Neural cell (in vitro differentiated cells): ENCODE data around the gene ABCA1. TPM values are rescaled to one million over a fixed set of nuclear protein-coding genes. Genes with fewer than 3 reads are reported as not detected.

ENCODE experiments used
- H2AFZ ChIP-seq: fragments of 200-600, 300-800 bp; sonication (generic), shearing (Covaris generic); 2 replicates; pipeline ENCODE4 v1.6.0; 2014; ENCODE audit warnings: low read depth, mild to moderate bottlenecking, antibody characterized with exemption, low read length, moderate library complexity
- H3F3A ChIP-seq: fragments of 200-600 bp; shearing (Covaris generic); 2 replicates; pipeline ENCODE4 v1.6.1; 2016; ENCODE audit warnings: mild to moderate bottlenecking, moderate library complexity, mixed read lengths, antibody characterized with exemption, low read length; ENCODE audit not compliant: insufficient read depth, poor library complexity, severe bottlenecking
- H3K27ac ChIP-seq: fragments of 200-600, 300-800 bp; sonication (generic), shearing (Covaris generic); 2 replicates; pipeline ENCODE4 v1.5.1; 2014; ENCODE audit warnings: mild to moderate bottlenecking, low read length, moderate library complexity
- H3K27me3 ChIP-seq: fragments of 300-800, 200-600 bp; sonication (generic), shearing (Covaris generic); 2 replicates; pipeline ENCODE4 v1.6.0; 2014; ENCODE audit warnings: mild to moderate bottlenecking, low read depth, low read length, moderate library complexity; ENCODE audit not compliant: insufficient read depth
- H3K36me3 ChIP-seq: fragments of 300-800, 200-600 bp; sonication (generic), shearing (Covaris generic); 2 replicates; pipeline ENCODE4 v1.5.1; 2014; ENCODE audit warnings: mild to moderate bottlenecking, antibody characterized with exemption, low read length, moderate library complexity; ENCODE audit not compliant: insufficient read depth
- H3K4me2 ChIP-seq: fragments of 300-800, 200-600 bp; sonication (generic), shearing (Covaris generic); 2 replicates; pipeline ENCODE4 v1.6.0; 2014; ENCODE audit warnings: mild to moderate bottlenecking, low read length
- H3K4me3 ChIP-seq: fragments of 300-800, 200-600 bp; sonication (generic), shearing (Covaris generic); 2 replicates; pipeline ENCODE4 v1.5.1; 2014; ENCODE audit warnings: mild to moderate bottlenecking, low read length, moderate library complexity
- H3K79me2 ChIP-seq: fragments of 200-600 bp; shearing (Covaris generic); replicated peaks from 2 replicates; pipeline ENCODE4 v1.6.0; 2014; ENCODE audit warnings: mild to moderate bottlenecking, low read length, moderate library complexity; ENCODE audit not compliant: insufficient read depth
- H3K9ac ChIP-seq: fragments of 300-800, 200-600 bp; sonication (generic), shearing (Covaris generic); 2 replicates; pipeline ENCODE4 v1.6.1; 2016; ENCODE audit warnings: mild to moderate bottlenecking, low read length, mixed read lengths
- H3K9me2 ChIP-seq: fragments of 200-600 bp; shearing (Covaris generic); 2 replicates; pipeline ENCODE4 v1.6.1; 2016; ENCODE audit warnings: mild to moderate bottlenecking, low read length, mixed read lengths; ENCODE audit not compliant: insufficient read depth
- H3K9me3 ChIP-seq: fragments of 200-600, 300-800 bp; sonication (generic), shearing (Covaris generic); 2 replicates; pipeline ENCODE4 v1.6.1; 2016; ENCODE audit warnings: mild to moderate bottlenecking, mixed run types, low read length, moderate library complexity, mixed read lengths
- H4K20me1 ChIP-seq: fragments of 200-600 bp; shearing (Covaris generic); 2 replicates; pipeline ENCODE4 v1.6.1; 2016; ENCODE audit warnings: mild to moderate bottlenecking, mixed run types; ENCODE audit not compliant: insufficient read depth
- CTCF ChIP-seq: fragments of 450-650 bp; IDR thresholded peaks from 2 replicates; pipeline ENCODE4 v1.5.1; 2014; ENCODE audit warnings: antibody characterized with exemption, mild to moderate bottlenecking, moderate library complexity; ENCODE audit not compliant: poor library complexity, severe bottlenecking
- EP300 ChIP-seq: fragments of 450-650 bp; conservative IDR thresholded peaks from 2 replicates; pipeline ENCODE4 v1.6.1; 2014; ENCODE audit warnings: antibody characterized with exemption, mild to moderate bottlenecking, moderate library complexity; ENCODE audit not compliant: poor library complexity, severe bottlenecking
- EZH2 ChIP-seq: fragments of 200-600, 300-800 bp; shearing (Covaris generic), sonication (generic); IDR thresholded peaks from 2 replicates; pipeline ENCODE4 v1.6.1; 2014; ENCODE audit warnings: antibody characterized with exemption, low read length, borderline replicate concordance, mild to moderate bottlenecking; ENCODE audit not compliant: insufficient read depth, poor library complexity, severe bottlenecking
- MXI1 ChIP-seq: fragments of 450-650 bp; conservative IDR thresholded peaks from 2 replicates; pipeline ENCODE4 v1.6.1; 2014; ENCODE audit warnings: antibody characterized with exemption, mild to moderate bottlenecking; ENCODE audit not compliant: poor library complexity, severe bottlenecking
- POLR2AphosphoS5 ChIP-seq: IDR thresholded peaks from 2 replicates; pipeline ENCODE4 v1.6.1; 2012
- RAD21 ChIP-seq: fragments of 450-650 bp; conservative IDR thresholded peaks from 2 replicates; pipeline ENCODE4 v1.6.1; 2014; ENCODE audit warnings: antibody characterized with exemption, mild to moderate bottlenecking, moderate library complexity
- REST ChIP-seq: IDR thresholded peaks from 2 replicates; pipeline ENCODE4 v1.6.1; 2012; ENCODE audit warnings: borderline replicate concordance
- SMC3 ChIP-seq: fragments of 450-650 bp; conservative IDR thresholded peaks from 2 replicates; pipeline ENCODE4 v1.6.1; 2014; ENCODE audit warnings: antibody characterized with exemption, mild to moderate bottlenecking, moderate library complexity; ENCODE audit not compliant: poor library complexity
- TAF1 ChIP-seq: IDR thresholded peaks from 2 replicates; pipeline ENCODE4 v1.6.1; 2012; ENCODE audit warnings: low read depth
- polyA plus RNA-seq: library from polyadenylated mRNA; depleted of rRNA; stranded (reverse); fragments of >200 nt; gene quantifications from 2 replicates; pipeline ENCODE4 v1.2.3, GENCODE V29; 2014

Gene ABCA1
- polyA plus RNA-seq, 1 donor from 2014 or later: 5.2 TPM

- TF ChIP-seq SMC3: no peak
- no peak for TF ChIP-seq POLR2AphosphoS5
- TF ChIP-seq EP300: no peak
- TF ChIP-seq TAF1: no peak
- TF ChIP-seq REST: no peak
- no peak for TF ChIP-seq RAD21
- no peak for TF ChIP-seq MXI1
- TF ChIP-seq EZH2: no peak
- no peak for TF ChIP-seq CTCF
- H3K27ac ChIP-seq: no peak overlapping the region
- H2AFZ ChIP-seq: no peak overlapping the region
- no peaks in the 10 kb centered on the region for H3K9me3 ChIP-seq
- H3K4me2 ChIP-seq: no peak overlapping the region
- no peaks in the 10 kb centered on the region for H4K20me1 ChIP-seq
- H3F3A ChIP-seq: no peaks in the 10 kb centered on the region
- H3K36me3 ChIP-seq: no peaks in the 10 kb centered on the region
- H3K79me2 ChIP-seq: no peaks in the 10 kb centered on the region
- no peaks in the 10 kb centered on the region for H3K27me3 ChIP-seq
- H3K9ac ChIP-seq: no peak overlapping the region
- H3K9me2 ChIP-seq: no peaks in the 10 kb centered on the region
- H3K4me3 ChIP-seq: no peak overlapping the region
These were observed 61.8 kb downstream of the ABCA1 start for GRCh38 chr9:104866191-104866590.

- no peaks in the 10 kb centered on the region for H3K9me3 ChIP-seq
- H4K20me1 ChIP-seq: no peaks in the 10 kb centered on the region
- no peaks in the 10 kb centered on the region for H3K27me3 ChIP-seq
- no peak for TF ChIP-seq REST
- TF ChIP-seq TAF1: no peak
- no peak for TF ChIP-seq POLR2AphosphoS5
- TF ChIP-seq MXI1: no peak
- TF ChIP-seq EP300: no peak
- TF ChIP-seq RAD21: no peak
- TF ChIP-seq SMC3: no peak
- TF ChIP-seq CTCF: no peak
- TF ChIP-seq EZH2: no peak
- no peak overlapping the region for H3K9ac ChIP-seq
- H3K79me2 ChIP-seq: no peaks in the 10 kb centered on the region
- no peak overlapping the region for H3K27ac ChIP-seq
- no peaks in the 10 kb centered on the region for H3K36me3 ChIP-seq
- no peak overlapping the region for H2AFZ ChIP-seq
- H3K9me2 ChIP-seq: no peaks in the 10 kb centered on the region
- no peaks in the 10 kb centered on the region for H3F3A ChIP-seq
- no peak overlapping the region for H3K4me3 ChIP-seq
- H3K4me2 ChIP-seq: no peak overlapping the region
These were observed 63.3 kb downstream of the ABCA1 start for GRCh38 chr9:104864675-104865104.
